Nephron progenitor cell (in vitro differentiated cells): Measurements from ENCODE around the gene TNRC6A.
A peak's percentile ranks its signal among the peaks of the same experiment; 100 is the strongest.

ENCODE experiments used
- DNase-seq: peaks from one replicate; pipeline ENCODE4 v3.0.0; 2021
- H3K27ac Mint-ChIP-seq: 2 replicates; pipeline ENCODE4 v1.8.0; 2021; ENCODE audit warnings: mild to moderate bottlenecking, moderate library complexity, mixed read lengths
- H3K27me3 Mint-ChIP-seq: 2 replicates; pipeline ENCODE4 v1.8.0; 2021; ENCODE audit warnings: mild to moderate bottlenecking, low read depth, mixed read lengths; ENCODE audit not compliant: poor library complexity
- H3K36me3 Mint-ChIP-seq: 2 replicates; pipeline ENCODE4 v1.8.0; 2021; ENCODE audit warnings: low read depth, mixed read lengths
- H3K4me1 Mint-ChIP-seq: 2 replicates; pipeline ENCODE4 v1.8.0; 2021; ENCODE audit warnings: mixed read lengths
- H3K4me3 Mint-ChIP-seq: 2 replicates; pipeline ENCODE4 v1.8.0; 2021; ENCODE audit warnings: mild to moderate bottlenecking, moderate library complexity, mixed read lengths
- H3K9me3 Mint-ChIP-seq: 2 replicates; pipeline ENCODE4 v1.8.0; 2021; ENCODE audit warnings: mild to moderate bottlenecking, moderate library complexity, mixed read lengths
- CTCF ChIP-seq: fragments of 200-600 bp; sonication (generic); IDR thresholded peaks from 2 replicates; pipeline ENCODE4 v1.5.0; 2021; ENCODE audit warnings: antibody characterized with exemption

TNRC6A gene

GRCh38 chr16:24826817-24827566 lies 97.5 kb downstream of the TNRC6A start:
- TF ChIP-seq CTCF: no peak
- no peaks in the 10 kb centered on the region for H3K4me1 Mint-ChIP-seq
- H3K27me3 Mint-ChIP-seq: no peaks in the 10 kb centered on the region
- DNase-seq: no peak
- H3K36me3 Mint-ChIP-seq: peaks cover 48% of the 10 kb centered on the region
- no peak overlapping the region for H3K4me3 Mint-ChIP-seq
- H3K9me3 Mint-ChIP-seq: no peaks in the 10 kb centered on the region
- peak overlapping the region; percentile 65 for H3K27ac Mint-ChIP-seq

GRCh38 chr16:24829153-24829552 lies 99.7 kb downstream of the TNRC6A start:
- no peak for DNase-seq
- no peaks in the 10 kb centered on the region for H3K27me3 Mint-ChIP-seq
- no peaks in the 10 kb centered on the region for H3K4me1 Mint-ChIP-seq
- H3K4me3 Mint-ChIP-seq: no peak overlapping the region
- H3K36me3 Mint-ChIP-seq: peaks cover 29% of the 10 kb centered on the region
- H3K27ac Mint-ChIP-seq: no peak overlapping the region
- H3K9me3 Mint-ChIP-seq: no peaks in the 10 kb centered on the region
- TF ChIP-seq CTCF: no peak

GRCh38 chr16:24833352-24833751 lies 103.9 kb downstream of the TNRC6A start:
- no peaks in the 10 kb centered on the region for H3K9me3 Mint-ChIP-seq
- no peak overlapping the region for H3K27ac Mint-ChIP-seq
- no peak for DNase-seq
- no peak overlapping the region for H3K4me3 Mint-ChIP-seq
- no peak for TF ChIP-seq CTCF
- H3K36me3 Mint-ChIP-seq: no peaks in the 10 kb centered on the region
- no peaks in the 10 kb centered on the region for H3K27me3 Mint-ChIP-seq
- H3K4me1 Mint-ChIP-seq: no peaks in the 10 kb centered on the region

GRCh38 chr16:24834459-24835335 lies 105.2 kb downstream of the TNRC6A start:
- Mint-ChIP-seq H3K27ac (no peak overlapping the region), H3K4me1 (no peaks in the 10 kb centered on the region)

GRCh38 chr16:24836836-24837235 lies 107.4 kb downstream of the TNRC6A start:
- no peak for TF ChIP-seq CTCF
- Mint-ChIP-seq H3K4me1 (no peaks in the 10 kb centered on the region), H3K9me3 (no peaks in the 10 kb centered on the region), H3K27ac (no peak overlapping the region), H3K4me3 (no peak overlapping the region), H3K36me3 (no peaks in the 10 kb centered on the region), H3K27me3 (peaks cover 3% of the 10 kb centered on the region)
- DNase-seq: no peak

More at GRCh38 chr16:24834459-24835335, 105.2 kb downstream of the TNRC6A start:
- DNase-seq: no peak
- Mint-ChIP-seq H3K4me3 (no peak overlapping the region), H3K27me3 (peaks cover 3% of the 10 kb centered on the region), H3K36me3 (no peaks in the 10 kb centered on the region), H3K9me3 (no peaks in the 10 kb centered on the region)
- peak; percentile 5 for TF ChIP-seq CTCF
